Epithelial cell of esophagus (primary cell): ENCODE data around the gene CLTRN.
A peak's percentile ranks its signal among the peaks of the same experiment; 100 is the strongest.
"Not testable (repeated sequence)": the region's sequence is repeated elsewhere in the genome, so short reads cannot be mapped to it uniquely, and the experiment has no call there.

Source experiments
- DNase-seq: peaks from one replicate; pipeline ENCODE4 v3.0.0; 2010; ENCODE audit warnings: low read depth
- H3K4me3 ChIP-seq: 2 replicates; pipeline ENCODE4 v1.5.1; 2011; ENCODE audit warnings: mild to moderate bottlenecking, low read length, control low read depth
- TF ChIP-seq, protein P1 (sequence below): IDR thresholded peaks from 2 replicates; pipeline ENCODE4 v1.5.1; 2011; ENCODE audit warnings: low read depth, mild to moderate bottlenecking, low read length, control low read depth, inconsistent platforms; ENCODE audit not compliant: insufficient read depth; ENCODE audit errors: missing control alignments

The CLTRN gene

DNA sequence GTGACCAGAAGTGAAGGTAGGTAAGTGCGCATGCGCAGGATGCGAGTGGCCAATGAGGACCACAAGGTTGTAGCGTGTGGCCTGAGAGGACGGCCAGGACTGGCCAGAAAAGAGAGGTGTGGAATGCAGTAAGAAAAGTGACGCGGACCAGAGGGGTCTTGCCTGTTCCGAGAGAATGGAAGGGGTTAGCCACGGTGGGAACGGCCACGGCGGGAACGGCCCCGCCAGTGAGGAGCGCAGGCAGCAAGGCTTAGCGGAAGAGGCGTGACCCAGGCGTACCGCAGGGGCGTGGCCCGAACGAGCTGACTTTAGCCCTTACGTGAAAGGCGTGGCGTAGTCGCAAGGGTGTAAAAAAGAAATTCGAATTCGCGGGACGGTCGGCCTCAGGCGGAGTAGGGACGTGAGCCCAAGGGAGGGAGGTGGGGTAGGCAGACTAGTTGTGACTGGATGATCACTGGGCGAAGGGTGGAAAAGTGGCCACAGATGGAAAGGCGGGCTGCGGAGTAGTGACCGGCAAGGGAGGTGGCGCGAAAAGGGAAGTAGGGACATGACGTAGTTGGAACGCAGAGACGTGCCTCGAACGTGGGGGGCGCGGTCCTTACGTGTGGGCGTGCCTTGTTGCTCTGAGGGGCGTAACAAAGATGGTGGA lies 10.4 kb upstream of the CLTRN start:
- peak overlapping the region; percentile 69 for H3K4me3 ChIP-seq
- peak; percentile 90 for DNase-seq
- TF ChIP-seq, protein P1, sequence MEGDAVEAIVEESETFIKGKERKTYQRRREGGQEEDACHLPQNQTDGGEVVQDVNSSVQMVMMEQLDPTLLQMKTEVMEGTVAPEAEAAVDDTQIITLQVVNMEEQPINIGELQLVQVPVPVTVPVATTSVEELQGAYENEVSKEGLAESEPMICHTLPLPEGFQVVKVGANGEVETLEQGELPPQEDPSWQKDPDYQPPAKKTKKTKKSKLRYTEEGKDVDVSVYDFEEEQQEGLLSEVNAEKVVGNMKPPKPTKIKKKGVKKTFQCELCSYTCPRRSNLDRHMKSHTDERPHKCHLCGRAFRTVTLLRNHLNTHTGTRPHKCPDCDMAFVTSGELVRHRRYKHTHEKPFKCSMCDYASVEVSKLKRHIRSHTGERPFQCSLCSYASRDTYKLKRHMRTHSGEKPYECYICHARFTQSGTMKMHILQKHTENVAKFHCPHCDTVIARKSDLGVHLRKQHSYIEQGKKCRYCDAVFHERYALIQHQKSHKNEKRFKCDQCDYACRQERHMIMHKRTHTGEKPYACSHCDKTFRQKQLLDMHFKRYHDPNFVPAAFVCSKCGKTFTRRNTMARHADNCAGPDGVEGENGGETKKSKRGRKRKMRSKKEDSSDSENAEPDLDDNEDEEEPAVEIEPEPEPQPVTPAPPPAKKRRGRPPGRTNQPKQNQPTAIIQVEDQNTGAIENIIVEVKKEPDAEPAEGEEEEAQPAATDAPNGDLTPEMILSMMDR, result no peak

DNA sequence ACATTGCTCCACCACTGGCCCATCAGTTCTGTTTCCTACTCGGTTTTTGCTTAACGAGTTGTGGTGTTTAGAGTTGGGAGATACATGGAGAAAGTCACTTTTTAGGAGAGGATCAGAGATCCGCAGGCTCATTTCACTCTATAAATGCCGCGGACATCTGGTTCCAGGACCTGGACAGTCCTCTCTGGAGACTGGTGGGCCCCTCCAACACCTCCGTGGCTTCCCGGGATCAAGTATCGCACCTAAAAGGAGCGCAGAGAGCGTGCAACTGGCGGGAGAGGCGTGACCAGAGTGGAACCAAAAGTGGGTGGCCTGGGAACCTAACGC lies 9.9 kb upstream of the CLTRN start:
- TF ChIP-seq, protein P1, result no peak
- no peak for DNase-seq
- H3K4me3 ChIP-seq, result peak overlapping the region; percentile 69

DNA sequence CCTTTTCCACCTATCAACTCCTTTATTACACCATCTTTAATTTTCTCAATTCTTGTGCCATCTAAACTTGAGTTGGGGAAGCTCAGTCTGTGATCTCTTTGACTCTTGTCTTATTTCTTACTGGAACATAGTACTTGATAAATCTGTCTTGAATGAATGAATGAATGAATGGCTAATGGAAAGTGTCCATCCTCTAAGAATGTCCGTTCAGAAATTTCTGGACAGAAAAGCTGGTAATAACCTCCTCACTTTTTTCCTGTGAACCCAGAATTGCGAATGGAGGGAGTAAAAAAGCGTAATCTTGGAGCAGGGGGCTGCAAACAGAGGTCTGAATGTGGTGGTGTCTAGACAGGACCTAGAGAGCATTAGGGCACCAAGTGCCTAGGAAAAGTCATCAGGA lies 9.4 kb upstream of the CLTRN start:
- TF ChIP-seq, protein P1, result no peak
- DNase-seq, result no peak
- H3K4me3 ChIP-seq, result peak overlapping the region; percentile 69

DNA sequence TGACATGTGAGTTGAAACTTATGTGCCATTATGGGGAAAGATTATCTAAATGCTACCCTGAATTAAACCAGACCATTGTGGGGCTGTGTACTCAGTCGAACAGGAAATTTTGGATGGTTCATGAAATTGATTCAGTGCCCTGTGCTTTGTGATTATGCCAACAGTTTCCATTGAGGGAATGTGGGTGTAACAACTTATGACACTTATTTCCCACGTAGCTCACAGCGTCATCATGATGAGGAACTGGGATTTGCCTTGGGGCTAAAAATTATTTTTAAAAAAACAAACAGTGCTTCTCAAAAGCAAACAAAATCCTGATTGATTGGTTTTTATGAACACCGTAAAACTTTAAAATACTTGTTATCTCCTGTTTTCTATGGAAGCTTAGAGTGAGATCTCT lies 8.3 kb upstream of the CLTRN start:
- H3K4me3 ChIP-seq, result no peak overlapping the region
- peak; percentile 58 for DNase-seq
- TF ChIP-seq, protein P1, result no peak

DNA sequence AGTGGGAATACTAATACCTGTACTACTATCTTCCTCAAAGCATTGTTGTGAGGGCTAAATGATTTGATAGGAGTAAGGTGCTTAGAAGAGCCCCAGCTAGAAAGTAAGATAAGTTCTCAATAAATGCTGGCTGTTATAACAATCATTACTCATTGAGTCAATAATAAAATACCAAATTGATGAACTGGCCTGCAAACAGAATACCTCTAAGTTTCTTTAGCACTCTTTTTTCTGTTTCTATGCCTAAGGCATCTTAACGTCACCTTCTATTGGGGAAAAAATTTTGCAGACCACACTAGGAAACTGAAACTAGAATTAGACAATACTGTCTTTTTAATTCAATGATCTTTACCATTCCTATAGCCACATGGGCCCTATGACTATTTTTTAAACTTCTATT lies 1.2 kb downstream of the CLTRN start:
- no peak overlapping the region for H3K4me3 ChIP-seq
- TF ChIP-seq, protein P1, result no peak
- peak; percentile 63 for DNase-seq

DNA sequence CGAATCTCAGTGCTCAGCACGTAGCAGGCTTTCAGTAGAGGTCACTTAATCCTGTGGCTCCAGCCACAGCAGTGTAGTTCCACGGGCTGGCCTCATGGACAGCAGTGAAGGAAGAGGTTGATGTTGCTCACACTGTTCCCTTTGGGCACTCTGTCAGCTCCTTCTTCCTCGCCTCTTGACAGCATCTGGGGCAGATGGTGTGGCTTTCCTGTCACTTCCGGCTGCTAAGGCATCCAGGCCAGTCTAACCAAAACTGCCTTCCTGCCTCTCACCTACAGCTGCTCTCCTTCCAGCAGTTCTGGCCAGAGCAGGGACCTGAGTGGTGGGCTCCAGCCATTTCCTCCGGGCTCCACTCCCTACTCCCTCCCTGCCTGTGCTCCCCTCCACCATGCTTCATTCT lies 9.8 kb downstream of the CLTRN start:
- DNase-seq, result not testable (repeated sequence)

DNA sequence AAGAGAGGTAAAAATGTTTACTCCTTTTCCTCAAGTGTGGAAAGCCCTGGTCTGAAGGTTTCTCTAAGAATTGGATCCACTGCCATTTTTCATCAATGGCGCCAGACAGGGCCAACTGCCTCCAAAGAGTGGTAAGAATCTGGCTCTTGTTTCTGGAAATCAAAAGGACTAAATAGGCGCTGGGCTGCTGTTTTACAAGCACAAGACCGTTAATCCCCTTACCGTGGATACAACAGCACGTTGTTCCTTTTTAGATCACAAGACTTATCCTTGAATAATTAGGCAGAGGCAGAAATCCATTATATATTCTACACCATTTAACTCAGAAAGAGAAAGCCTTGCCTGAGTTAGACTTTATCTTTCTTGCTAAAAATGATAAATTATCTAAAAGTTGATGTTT lies 10.6 kb downstream of the CLTRN start:
- TF ChIP-seq, protein P1, result no peak
- H3K4me3 ChIP-seq, result no peak overlapping the region
- DNase-seq, result no peak

More for the DNA sequence above, 9.8 kb downstream of the CLTRN start:
- H3K4me3 ChIP-seq, result not testable (repeated sequence)

DNA sequence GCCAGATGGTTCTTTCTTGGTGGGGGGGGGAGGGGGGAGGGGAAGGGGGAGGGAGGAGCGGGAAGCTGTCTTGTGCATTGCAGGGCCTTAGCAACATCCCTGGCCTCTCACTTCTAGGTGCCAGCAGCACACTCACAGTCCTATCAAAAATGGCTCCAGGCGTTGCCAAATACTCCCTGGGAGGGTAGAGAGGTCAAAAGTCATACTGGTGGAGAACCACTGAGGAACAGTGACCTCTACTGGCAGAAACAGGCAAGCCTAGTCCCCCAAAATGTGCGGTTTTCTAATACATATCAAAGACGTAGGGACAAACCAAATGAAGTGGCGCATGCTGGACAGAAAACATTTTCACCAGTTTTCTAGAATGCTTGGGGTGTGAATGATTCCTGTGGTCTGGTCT lies 17.1 kb downstream of the CLTRN start:
- H3K4me3 ChIP-seq, DNase-seq: not testable (repeated sequence)
